Cardiac muscle cell (in vitro differentiated cells and primary cell): ENCODE results near the gene VASH1. TPM values are rescaled to one million over a fixed set of nuclear protein-coding genes. Genes with fewer than 3 reads are reported as not detected.

Experiments
- DNase-seq, 2 donors: peaks; one replicate each; pipeline versions ENCODE4 v3.0.0 to v3.0.0-alpha.2; 2010 to 2017; ENCODE audit warnings: low read depth in 1 of 2, low spot score in 1 of 2
- H3K27ac ChIP-seq: fragments of 200-600 bp; sonication (generic); 2 replicates; pipeline ENCODE4 v1.5.1; 2016
- H3K27me3 ChIP-seq: fragments of 200-600 bp; sonication (generic); 2 replicates; pipeline ENCODE4 v1.6.0; 2016; ENCODE audit warnings: control low read depth
- H3K36me3 ChIP-seq: fragments of 200-600 bp; sonication (generic); 2 replicates; pipeline ENCODE4 v1.5.1; 2016; ENCODE audit warnings: control low read depth
- H3K4me1 ChIP-seq: fragments of 200-600 bp; sonication (generic); 2 replicates; pipeline ENCODE4 v1.8.1; 2017; ENCODE audit warnings: low read depth, mild to moderate bottlenecking, mixed run types
- H3K4me3 ChIP-seq: fragments of 200-600 bp; sonication (generic); 2 replicates; pipeline ENCODE4 v1.5.1; 2016; ENCODE audit warnings: mild to moderate bottlenecking
- H3K9me3 ChIP-seq: fragments of 200-600 bp; sonication (generic); 2 replicates; pipeline ENCODE4 v1.5.1; 2017; ENCODE audit warnings: low read depth, mild to moderate bottlenecking, control low read depth
- polyA plus RNA-seq: library from polyadenylated mRNA; unstranded; fragments of >200 nt; fragmentation: Nextera tagmentation; extraction: Ambion mirVana; gene quantifications from 2 replicates; pipeline ENCODE4 v1.2.1, GENCODE V29; 2016
- total RNA-seq: library from RNA; depleted of rRNA; stranded (reverse); fragments of >200 nt; gene quantifications from 2 replicates; pipeline ENCODE4 v1.2.3, GENCODE V29; 2016
- TF ChIP-seq, protein P1 (sequence below): IDR thresholded peaks from 2 replicates; pipeline ENCODE4 v1.5.1; 2012; ENCODE audit warnings: low read depth, mild to moderate bottlenecking, low read length

VASH1 gene
- total and polyA plus RNA-seq, 2 experiments from 2014 or later = 22.1 to 41.0 TPM

DNA sequence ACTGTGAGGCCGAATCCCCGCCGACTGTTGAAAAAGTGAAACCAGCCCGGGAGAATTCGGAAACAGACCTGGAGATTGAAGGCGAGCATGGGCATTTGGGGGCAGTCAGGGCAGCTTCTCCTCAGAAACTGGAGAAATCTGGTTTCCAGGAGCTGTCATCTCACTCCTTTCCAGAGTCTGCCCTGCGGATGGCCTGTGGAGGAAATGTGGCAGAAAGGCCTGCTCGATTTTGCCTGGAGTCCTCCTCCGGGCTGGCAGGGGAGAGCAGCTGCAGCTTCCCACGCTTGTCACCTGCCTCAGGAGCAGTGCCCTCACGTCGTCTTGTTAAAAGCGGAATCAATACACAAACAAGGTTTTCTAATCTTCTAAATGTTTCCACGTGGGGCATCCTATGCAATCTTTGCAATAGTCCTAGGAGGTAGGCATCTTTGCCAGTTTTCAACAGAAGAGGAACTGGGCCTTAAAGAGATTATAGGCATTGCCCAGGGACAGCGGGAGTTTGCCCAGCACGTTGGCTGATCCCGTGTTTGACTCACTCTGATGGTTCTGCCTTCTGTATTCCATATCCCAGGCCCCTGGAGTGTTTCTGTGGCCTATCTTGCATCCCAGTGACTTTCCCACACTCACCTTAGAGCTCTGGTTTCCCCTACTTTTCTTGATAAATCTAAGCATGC is 67.2 kb downstream of the VASH1 start:
- Histone ChIP-seq H3K27ac (no peak overlapping the region), H3K36me3 (no peaks in the 10 kb centered on the region), H3K4me1 (no peaks in the 10 kb centered on the region), H3K4me3 (no peak overlapping the region), H3K27me3 (no peaks in the 10 kb centered on the region), H3K9me3 (no peaks in the 10 kb centered on the region)
- TF ChIP-seq, protein P1, sequence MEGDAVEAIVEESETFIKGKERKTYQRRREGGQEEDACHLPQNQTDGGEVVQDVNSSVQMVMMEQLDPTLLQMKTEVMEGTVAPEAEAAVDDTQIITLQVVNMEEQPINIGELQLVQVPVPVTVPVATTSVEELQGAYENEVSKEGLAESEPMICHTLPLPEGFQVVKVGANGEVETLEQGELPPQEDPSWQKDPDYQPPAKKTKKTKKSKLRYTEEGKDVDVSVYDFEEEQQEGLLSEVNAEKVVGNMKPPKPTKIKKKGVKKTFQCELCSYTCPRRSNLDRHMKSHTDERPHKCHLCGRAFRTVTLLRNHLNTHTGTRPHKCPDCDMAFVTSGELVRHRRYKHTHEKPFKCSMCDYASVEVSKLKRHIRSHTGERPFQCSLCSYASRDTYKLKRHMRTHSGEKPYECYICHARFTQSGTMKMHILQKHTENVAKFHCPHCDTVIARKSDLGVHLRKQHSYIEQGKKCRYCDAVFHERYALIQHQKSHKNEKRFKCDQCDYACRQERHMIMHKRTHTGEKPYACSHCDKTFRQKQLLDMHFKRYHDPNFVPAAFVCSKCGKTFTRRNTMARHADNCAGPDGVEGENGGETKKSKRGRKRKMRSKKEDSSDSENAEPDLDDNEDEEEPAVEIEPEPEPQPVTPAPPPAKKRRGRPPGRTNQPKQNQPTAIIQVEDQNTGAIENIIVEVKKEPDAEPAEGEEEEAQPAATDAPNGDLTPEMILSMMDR = no peak
- DNase-seq = peak in 1 of 2 donors; percentile 38

DNA sequence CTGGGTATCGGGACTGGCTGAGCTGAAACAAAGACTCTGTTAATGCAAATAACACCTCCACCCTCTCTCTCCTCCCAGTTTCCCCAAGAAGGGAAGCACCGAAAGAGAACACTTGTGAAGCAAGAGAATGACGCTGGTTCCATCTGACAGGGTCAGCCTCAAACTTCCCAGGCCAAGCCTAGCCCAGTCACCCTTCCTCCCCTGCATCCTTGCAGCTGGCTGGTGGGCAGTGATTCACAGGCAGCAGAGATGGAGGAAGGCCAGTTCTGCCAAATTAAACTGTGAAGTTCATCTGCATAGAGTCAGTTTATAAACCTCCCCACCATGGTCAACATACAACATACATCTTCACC is 67.7 kb downstream of the VASH1 start:
- Histone ChIP-seq H3K27me3 (no peaks in the 10 kb centered on the region), H3K27ac (no peak overlapping the region), H3K9me3 (no peaks in the 10 kb centered on the region), H3K36me3 (no peaks in the 10 kb centered on the region), H3K4me3 (no peak overlapping the region), H3K4me1 (peaks cover 2% of the 10 kb centered on the region)
- TF ChIP-seq, protein P1 = no peak
- DNase-seq = peak in 1 of 2 donors; percentile 77

DNA sequence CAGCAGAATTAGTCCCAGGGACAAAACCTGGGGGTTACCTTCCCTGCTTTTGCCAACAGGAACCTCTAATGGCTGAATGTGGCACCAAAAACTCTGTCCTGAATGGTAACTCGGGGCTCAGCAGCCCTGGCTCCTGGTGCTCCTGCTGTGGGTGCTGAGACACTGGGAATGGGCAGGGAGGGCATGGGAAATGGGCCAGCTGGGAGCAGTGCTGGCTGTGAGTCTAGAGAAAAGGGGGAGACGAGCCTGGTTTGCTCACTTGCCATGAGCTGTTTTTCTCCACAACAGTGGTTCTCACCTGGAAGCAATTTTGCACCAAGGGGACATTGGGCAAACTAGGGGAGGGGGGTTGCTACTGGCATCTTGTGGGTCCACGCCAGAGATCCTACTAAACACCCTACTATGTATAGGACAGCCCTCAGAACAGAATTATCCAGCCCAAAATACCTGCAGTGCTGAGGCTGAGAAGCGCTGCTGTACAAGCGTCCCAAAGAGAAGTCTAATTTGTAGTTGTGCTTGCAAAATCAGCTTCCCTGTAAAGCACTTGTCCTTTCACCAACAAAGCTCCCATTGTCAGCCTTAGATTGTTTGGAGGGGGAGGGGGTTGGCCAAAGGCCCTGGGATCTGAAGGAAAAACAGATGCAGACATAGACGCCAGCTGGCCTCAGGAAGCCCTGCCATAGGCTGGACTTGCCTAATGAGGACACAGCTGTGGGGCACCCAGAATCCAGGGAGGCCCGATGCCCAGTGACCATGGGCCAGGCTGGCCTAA is 68.6 kb downstream of the VASH1 start:
- peak in 1 of 2 donors; percentile 91 for DNase-seq
- no peak overlapping the region for H3K4me3 ChIP-seq
- no peaks in the 10 kb centered on the region for H3K36me3 ChIP-seq
- no peak overlapping the region for H3K27ac ChIP-seq
- TF ChIP-seq, protein P1 = no peak
- H3K27me3 ChIP-seq = no peaks in the 10 kb centered on the region
- no peaks in the 10 kb centered on the region for H3K9me3 ChIP-seq
- H3K4me1 ChIP-seq = peaks cover 3% of the 10 kb centered on the region

DNA sequence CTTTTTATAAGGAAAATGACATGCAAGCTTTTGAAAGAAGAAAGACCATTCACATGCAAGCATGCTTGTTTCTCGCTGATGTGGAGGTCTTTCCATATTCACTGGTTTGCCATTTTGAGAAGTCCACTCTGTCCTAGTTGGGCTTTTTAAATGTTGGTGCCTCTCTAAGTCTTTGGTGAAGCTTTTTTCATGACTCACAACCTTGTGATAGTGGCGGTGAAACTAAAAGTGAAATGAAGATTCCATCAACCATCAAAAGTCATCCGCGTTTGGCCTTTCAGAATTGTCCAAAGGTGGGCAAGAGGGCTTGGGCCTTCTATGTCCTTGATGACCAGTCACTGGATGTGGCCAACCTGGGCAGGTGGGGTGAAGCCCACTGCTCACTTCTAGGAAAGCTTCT is 69.3 kb downstream of the VASH1 start:
- TF ChIP-seq, protein P1 = no peak
- H3K27ac ChIP-seq = no peak overlapping the region

DNA sequence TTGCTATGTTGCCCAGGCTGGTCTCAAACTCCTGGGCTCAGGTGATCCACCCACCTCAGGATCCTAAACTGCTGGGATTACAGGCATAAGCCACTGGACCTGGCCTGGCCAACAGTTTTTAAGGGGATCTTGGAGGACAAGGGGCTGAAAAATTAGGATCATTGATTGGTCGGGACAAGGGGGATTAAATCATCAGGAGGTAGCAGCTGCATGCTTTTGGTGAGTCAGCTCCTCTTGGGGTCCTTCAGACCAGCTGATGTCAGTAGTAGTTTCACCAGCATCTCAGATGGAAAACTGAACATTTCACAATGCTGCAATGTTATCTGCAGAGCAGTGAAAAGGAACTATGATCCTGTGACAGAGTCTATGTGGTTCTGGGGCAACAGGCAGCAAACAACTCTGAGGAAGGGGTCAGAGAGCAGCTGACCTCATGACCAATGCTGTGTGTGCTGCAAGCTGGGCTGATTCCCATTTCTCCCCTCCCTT is 71.3 kb downstream of the VASH1 start:
- DNase-seq = peak in 1 of 2 donors; percentile 72
- no peak overlapping the region for H3K4me3 ChIP-seq
- no peaks in the 10 kb centered on the region for H3K36me3 ChIP-seq
- no peak overlapping the region for H3K27ac ChIP-seq
- H3K27me3 ChIP-seq = no peaks in the 10 kb centered on the region
- H3K4me1 ChIP-seq = peaks cover 3% of the 10 kb centered on the region
- TF ChIP-seq, protein P1 = no peak
- H3K9me3 ChIP-seq = no peaks in the 10 kb centered on the region

More for the DNA sequence above, 69.3 kb downstream of the VASH1 start:
- H3K27me3 ChIP-seq = no peaks in the 10 kb centered on the region
- no peak overlapping the region for H3K4me3 ChIP-seq
- DNase-seq = no peak
- H3K4me1 ChIP-seq = peaks cover 3% of the 10 kb centered on the region
- H3K9me3 ChIP-seq = no peaks in the 10 kb centered on the region
- H3K36me3 ChIP-seq = no peaks in the 10 kb centered on the region

Other genes with a start within 250 kb of the VASH1 start
- gene ANGEL1, start 51.4 kb downstream of the VASH1 start, total RNA-seq = 26.8 and 39.4 TPM in 2 replicates
- 29.4 and 35.8 TPM in 2 replicates for gene ANGEL1, start 51.4 kb downstream of the VASH1 start, polyA plus RNA-seq
- not detected in 2 replicates for gene LRRC74A, start 64.9 kb downstream of the VASH1 start, total RNA-seq
- gene LRRC74A, start 64.9 kb downstream of the VASH1 start, polyA plus RNA-seq = not detected in 2 replicates